GM20000 (cell line): ENCODE measurements around the gene PABPC1L.

Experiments used
- DNase-seq: peaks from one replicate; pipeline ENCODE4 v3.0.0; 2012; ENCODE audit warnings: low spot score
- TF ChIP-seq, protein P1 (sequence below): IDR thresholded peaks from 2 replicates; pipeline ENCODE4 v1.5.1; 2012; ENCODE audit warnings: mild to moderate bottlenecking, control low read depth; ENCODE audit errors: extremely low read depth, missing control alignments

The PABPC1L gene

GRCh38 chr20:44961011-44961869 lies 51.4 kb downstream of the PABPC1L start:
- TF ChIP-seq, protein P1, sequence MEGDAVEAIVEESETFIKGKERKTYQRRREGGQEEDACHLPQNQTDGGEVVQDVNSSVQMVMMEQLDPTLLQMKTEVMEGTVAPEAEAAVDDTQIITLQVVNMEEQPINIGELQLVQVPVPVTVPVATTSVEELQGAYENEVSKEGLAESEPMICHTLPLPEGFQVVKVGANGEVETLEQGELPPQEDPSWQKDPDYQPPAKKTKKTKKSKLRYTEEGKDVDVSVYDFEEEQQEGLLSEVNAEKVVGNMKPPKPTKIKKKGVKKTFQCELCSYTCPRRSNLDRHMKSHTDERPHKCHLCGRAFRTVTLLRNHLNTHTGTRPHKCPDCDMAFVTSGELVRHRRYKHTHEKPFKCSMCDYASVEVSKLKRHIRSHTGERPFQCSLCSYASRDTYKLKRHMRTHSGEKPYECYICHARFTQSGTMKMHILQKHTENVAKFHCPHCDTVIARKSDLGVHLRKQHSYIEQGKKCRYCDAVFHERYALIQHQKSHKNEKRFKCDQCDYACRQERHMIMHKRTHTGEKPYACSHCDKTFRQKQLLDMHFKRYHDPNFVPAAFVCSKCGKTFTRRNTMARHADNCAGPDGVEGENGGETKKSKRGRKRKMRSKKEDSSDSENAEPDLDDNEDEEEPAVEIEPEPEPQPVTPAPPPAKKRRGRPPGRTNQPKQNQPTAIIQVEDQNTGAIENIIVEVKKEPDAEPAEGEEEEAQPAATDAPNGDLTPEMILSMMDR: no peak
- DNase-seq: no peak

GRCh38 chr20:44961870-44962267 lies 52.0 kb downstream of the PABPC1L start:
- TF ChIP-seq, protein P1: no peak
- DNase-seq: no peak

- TF ChIP-seq, protein P1: no peak
- DNase-seq: no peak
Measured at GRCh38 chr20:44962483-44962882, 52.6 kb downstream of the PABPC1L start.

DNA sequence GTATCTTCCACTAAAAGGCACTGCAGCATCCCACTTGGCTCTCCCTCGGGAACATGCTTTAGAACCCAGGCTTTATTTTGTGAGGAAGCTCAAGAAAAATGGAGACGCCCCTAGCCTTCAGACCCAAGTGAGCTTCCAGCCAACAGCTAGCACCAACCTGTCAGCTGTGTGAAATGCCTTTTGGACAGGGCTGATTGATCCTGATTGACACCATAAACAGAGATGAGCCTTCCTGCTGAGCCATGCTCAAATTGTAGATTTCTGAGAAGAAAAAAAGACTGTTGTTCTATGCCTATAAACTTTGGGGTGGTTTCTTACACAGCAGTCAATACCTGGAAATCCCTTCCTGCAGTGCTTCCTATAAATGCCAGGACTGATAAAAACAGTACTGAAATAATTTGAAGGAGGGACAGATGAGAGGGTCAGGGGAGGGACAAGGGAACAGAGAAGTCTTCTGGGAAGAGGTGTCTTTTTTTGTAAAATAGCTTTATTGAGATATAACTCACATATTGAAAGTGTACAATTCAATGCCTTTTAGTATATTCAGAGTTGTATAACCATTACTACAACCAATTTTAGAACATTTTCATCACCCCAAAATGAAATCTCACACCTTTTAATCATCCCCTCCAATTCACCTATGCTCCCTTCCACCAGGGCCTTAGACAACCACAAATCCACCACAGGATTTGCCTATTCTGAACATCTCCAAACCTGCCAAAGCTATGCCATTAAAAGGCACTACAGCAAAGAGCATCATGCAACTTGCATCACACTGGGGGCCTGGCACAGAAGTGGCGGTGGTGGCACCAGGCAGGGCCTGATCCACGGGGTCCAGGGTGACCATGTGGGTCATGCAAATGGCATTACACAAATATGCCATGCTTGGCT lies 53.7 kb downstream of the PABPC1L start:
- no peak for DNase-seq

GRCh38 chr20:44965651-44966029 lies 55.8 kb downstream of the PABPC1L start:
- TF ChIP-seq, protein P1: no peak
- no peak for DNase-seq

More for the DNA sequence above, 53.7 kb downstream of the PABPC1L start:
- TF ChIP-seq, protein P1: no peak

DNA sequence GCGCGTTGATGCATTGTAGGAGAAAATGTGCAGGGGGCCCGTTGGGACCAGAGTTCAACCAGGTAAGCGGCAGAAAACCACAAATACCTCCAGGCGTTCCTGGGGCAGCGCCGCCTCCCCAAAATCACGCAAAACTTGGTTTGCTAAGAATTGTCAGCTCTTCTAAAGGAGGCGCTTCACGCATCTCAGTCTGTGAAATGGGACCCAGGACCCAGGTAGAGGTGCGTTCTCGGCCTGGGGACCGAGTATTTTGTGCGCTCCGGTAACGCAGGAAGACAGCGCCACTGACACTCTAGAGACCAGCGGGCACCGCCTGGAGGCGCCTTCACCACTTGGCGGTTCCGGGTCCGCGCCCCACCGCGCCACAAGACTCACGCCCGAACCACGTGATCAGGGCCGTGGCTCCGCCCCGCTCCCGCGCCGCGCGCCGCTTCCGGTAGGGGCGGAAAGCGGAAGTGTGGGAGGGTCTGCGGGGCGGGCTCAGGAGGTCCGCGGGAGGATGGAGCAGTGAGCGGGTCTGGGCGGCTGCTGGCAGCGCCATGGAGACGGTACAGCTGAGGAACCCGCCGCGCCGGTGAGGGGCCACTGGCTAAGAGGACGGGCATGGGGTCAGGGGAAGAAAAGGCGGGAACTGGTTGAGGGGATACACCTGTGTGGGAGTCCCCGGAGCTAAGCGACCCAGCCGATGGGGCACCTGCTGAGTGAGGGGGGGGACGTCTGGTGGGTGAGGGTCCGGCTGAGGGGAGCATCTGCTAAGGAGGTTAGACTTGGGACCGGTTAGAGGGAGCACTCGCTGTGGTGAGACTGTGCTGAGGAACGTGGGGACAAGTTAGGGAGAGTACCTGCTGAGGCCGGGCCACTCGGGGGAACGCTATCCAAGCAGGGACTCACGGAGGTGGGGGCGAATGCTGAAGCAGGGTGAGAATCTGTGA lies 56.4 kb downstream of the PABPC1L start, which contains the start of gene STK4:
STK4 (plus strand) TSS at position 483 of the 932 bp plus-strand sequence; CDS start at position 540, 57 bp downstream.
- peak; percentile 88 for DNase-seq
- TF ChIP-seq, protein P1: peak; percentile 73
